Activated CD4-positive, alpha-beta T cell treated with anti-CD3 and anti-CD28 coated beads, Interleukin-2, amount 50 U/mL, for 24 hours (primary cell): ENCODE results near the gene YPEL3.
A peak's percentile ranks its signal among the peaks of the same experiment; 100 is the strongest.

Source experiments
- DNase-seq, 2 donors: peaks; one replicate each; pipeline ENCODE4 v3.0.0-alpha.2; 2020; ENCODE audit warnings: low read depth in 1 of 2, low spot score in 1 of 2

YPEL3 gene

DNA sequence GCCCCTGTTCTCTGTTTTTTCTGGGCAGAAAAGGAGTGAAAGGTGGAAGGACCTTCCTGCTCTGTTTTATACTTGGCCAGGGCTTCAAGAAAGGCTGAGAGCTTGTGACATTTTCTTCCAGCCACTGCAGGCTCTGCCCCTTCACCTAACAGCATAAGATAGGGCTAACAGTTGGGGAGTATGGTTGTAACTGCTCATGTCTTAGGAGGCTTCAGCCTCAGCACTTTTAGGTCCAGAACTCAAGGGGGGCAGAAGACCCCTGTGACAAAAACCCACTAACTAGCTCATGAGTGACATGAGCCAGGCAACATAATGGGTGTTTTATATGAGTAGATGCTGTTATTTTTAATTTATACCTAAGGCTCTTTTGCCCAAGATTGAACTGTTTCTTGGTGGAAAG is 25.5 kb downstream of the YPEL3 start:
- DNase-seq, result no peak

DNA sequence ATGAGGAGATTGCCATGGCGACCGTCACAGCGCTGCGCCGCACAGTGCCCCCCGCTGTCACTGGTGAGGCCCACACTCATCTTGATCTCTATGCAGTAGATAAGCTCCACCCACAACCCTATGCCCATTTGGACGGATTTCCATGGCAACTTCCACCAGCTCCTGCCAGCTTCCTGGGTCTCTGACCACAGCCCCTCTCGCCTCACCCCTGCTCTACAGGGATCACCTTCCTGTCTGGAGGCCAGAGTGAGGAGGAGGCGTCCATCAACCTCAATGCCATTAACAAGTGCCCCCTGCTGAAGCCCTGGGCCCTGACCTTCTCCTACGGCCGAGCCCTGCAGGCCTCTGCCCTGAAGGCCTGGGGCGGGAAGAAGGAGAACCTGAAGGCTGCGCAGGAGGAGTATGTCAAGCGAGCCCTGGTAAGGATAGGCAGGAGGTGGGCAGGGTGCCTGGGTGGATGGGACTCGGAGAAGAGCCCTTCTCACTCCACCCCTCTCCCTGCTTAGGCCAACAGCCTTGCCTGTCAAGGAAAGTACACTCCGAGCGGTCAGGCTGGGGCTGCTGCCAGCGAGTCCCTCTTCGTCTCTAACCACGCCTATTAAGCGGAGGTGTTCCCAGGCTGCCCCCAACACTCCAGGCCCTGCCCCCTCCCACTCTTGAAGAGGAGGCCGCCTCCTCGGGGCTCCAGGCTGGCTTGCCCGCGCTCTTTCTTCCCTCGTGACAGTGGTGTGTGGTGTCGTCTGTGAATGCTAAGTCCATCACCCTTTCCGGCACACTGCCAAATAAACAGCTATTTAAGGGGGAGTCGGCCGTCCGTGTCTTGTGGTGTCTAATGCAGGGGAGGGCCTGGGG is 26.2 kb downstream of the YPEL3 start:
- no peak for DNase-seq

DNA sequence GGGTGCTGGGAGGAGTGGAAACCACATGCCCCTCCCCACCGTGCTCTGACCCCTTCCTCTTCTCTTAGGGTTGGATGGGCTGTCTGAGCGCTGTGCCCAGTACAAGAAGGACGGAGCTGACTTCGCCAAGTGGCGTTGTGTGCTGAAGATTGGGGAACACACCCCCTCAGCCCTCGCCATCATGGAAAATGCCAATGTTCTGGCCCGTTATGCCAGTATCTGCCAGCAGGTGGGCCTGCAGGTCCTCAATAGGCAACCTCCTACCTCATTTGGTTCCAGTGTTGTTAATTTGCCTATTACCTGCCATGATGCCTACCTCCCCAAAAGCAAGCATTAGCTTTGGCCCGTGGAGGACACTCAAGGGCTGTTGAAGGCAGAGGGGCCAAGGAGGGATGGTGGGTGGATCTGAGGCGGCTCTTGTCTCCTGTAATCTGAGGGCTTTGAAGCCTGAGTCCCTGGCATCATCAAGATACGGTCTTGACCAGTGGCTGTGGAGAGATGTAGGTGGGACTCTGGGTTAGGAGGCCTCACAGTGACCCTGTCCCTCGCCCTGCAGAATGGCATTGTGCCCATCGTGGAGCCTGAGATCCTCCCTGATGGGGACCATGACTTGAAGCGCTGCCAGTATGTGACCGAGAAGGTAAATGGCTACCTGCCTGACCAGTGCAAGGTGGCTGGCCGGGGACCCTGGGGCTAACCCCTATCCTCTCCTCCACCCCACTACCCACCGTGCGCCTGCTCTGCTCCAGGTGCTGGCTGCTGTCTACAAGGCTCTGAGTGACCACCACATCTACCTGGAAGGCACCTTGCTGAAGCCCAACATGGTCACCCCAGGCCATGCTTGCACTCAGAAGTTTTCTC is 27.0 kb downstream of the YPEL3 start:
- DNase-seq, result peak in 1 of 2 donors; percentile 33

DNA sequence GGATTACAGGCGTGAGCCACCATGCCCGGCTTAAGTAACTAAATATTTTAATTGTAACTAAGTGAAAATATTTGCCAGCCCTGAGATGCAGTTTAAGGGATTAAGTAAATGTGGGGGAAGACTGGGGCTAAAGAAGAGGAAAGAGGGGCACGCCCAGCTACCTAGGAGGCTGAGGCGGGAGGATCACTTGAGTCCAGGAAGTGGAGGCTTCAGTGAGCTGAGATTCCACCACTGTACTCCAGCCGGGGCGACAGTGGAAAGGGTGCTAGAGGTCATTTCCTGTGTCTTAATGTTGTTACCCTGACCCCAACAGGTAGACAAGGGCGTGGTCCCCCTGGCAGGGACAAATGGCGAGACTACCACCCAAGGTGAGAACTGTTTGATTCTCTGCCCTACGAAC is 27.7 kb downstream of the YPEL3 start:
- DNase-seq, result no peak

DNA sequence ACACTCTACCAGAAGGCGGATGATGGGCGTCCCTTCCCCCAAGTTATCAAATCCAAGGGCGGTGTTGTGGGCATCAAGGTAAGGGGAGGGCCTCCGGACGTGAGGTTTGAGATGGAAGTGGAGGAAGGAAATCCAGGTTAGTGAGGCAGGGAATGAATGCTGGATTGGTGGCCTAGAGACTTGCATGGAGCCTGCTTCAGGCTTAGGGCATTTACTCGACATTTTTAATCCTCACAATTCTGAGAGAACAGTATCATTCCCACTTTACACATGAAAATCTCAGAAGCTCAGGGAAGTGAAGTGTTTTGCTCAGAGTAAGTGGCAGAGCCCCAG is 28.5 kb downstream of the YPEL3 start:
- no peak for DNase-seq

DNA sequence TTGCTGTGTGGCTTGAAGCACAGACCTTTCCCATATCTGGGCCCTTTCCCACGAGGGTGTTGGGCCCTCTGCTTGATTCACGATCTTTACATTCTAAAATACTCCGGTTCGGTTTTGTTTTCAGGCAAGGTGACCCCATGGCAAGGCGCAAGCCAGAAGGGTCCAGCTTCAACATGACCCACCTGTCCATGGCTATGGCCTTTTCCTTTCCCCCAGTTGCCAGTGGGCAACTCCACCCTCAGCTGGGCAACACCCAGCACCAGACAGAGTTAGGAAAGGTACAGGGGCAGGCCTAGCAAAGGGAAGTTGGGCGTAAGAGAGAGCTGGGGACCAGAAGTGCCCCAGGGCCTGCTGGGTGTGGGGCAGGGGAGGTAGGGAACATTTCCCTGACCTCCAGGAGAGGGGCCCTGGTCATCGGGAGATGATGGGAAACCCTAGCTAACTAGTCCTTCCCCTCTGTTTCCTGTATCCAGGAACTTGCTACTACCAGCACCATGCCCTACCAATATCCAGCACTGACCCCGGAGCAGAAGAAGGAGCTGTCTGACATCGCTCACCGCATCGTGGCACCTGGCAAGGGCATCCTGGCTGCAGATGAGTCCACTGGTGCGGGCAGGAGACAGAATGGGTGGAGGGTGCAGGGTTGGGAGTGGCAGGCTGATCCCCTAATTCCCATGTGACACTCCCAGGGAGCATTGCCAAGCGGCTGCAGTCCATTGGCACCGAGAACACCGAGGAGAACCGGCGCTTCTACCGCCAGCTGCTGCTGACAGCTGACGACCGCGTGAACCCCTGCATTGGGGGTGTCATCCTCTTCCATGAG is 29.0 kb downstream of the YPEL3 start:
- no peak for DNase-seq

DNA sequence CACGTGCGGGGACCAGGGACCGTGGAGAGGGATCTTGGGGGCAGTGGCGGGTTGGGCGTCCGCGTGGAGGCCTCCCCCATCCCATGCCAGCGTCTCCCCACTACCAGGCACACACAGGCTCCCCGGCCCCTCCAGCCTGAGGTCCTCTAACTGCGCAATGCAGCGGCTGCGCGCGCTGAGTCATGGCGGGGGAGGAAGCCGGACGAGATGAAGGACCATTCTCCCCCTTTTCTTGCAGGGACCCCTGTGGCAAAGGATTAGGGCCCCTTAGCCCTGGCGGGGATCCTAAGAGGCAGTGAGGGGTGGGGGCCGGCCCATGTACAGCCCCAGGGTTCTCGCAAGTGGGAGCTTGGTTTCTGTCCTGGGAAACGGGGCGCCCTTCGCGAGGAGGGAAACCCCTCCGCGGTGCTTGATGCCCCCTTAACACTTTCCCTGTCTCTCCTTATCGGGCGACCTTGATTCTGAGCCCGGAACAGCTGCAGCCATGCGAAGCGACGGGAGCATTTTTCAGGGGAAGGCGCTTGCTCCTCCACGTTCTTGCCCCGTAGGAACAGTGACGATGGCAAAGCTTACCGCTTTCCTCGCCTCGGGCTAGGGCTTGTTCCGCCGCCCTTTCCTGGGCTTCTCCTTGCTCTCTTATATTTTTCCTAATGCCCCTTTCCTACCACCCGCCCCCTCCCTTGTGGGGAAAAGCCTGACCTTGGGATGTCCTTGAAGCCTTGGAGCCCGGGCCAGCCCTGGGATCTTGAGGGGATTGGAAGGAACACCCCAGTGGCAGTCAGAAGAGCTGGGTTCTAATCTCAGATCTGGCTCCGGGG is 29.9 kb downstream of the YPEL3 start:
- DNase-seq, result peak in 1 of 2 donors; percentile 23

DNA sequence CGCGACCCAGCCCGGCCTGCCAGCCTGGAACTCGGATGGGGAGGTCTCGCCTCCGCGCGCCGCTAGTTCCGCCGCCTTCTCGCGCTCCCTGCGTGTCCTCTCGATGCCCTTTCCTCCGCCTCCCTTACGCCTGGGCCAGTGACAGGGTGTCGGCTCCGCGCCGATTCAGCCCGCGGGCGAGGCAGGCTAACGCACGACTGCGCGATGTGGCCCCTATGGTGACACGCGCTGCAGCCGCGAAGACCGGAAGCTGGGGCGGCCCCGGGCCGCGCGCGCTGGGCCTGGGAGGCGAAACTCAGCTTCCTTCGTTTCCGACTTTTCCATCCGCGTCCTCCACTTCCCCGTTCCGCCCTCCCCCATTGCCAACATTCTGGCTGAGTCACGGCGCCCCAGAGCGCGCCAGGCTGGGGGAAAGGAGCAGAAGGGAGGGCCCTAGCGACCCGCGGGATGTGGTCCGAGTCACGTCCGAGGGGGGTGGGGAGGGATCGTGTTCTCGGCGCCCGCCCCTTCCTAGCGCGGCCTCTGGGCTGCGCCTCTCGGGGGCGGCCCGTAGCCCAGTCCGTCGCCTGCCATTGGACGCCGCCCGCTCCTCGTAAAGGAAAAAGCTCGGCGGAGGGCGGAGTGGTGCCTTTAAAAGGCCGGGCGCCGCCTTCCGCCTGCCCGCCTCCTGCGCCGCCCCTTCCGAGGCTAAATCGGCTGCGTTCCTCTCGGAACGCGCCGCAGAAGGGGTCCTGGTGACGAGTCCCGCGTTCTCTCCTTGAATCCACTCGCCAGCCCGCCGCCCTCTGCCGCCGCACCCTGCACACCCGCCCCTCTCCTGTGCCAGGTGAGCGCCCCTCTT is 30.7 kb downstream of the YPEL3 start, which contains the start of gene ALDOA:
ALDOA (plus strand) TSS at position 659 of the 841 bp plus-strand sequence. CDS start 1,138 bp downstream, outside the sequence.
- DNase-seq, result peak; percentile 89 to 95

DNA sequence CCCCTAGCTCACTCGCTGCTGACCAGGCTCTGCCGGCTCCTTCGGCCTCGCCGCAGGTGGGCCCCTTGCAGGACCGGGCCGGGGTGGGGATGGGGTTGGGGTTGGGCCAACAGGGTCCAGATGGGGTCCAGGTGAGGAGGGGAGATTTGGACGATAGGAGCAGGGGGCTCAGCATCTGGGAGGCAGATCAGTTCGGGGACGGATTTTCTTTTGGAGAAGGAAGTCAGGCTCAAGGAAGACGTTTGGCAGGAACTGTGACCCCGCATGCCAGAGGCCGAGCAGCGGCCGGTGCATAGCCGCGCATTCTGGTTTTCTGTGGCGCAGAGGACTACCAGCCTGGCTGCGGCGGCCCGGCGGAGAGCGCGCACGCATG is 31.3 kb downstream of the YPEL3 start:
- no peak for DNase-seq

DNA sequence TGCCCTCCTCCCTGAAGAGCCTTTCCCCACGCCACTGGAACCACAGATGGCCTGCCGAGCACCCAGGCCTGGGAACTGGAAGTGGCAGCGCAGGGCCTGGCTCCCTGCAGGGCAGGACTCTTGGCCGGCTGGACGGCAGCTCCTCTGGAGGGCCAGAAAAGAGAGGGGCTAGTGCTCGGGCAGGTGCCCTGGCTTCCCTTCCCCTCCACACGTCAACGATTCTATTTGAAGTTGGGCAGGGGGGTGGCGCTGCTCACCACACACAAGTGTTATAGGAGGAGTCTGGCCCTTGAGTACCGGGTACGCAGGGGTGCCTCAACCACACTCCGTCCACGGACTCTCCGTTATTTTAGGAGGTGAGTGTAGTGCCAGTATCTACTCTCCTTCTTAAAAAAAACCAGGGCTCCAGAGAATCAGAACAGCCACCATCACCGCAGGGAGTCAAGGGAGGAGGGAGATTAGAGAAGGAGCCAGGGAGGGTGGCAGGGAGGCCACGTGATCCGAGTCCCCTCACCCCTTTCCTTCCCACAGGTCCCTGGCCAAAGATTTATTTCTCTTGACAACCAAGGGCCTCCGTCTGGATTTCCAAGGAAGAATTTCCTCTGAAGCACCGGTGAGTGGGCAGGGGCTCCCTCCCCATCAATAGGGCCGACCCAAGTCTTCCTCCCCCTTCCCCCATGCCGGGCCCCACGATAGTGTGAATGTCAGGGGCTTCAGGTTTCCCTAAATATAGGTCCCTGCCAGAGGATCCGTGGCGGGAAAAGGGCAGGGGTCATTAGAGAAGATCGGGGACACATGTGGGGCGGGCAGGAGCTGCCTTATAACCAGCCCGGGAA is 31.9 kb downstream of the YPEL3 start:
- peak; percentile 50 to 71 for DNase-seq

DNA sequence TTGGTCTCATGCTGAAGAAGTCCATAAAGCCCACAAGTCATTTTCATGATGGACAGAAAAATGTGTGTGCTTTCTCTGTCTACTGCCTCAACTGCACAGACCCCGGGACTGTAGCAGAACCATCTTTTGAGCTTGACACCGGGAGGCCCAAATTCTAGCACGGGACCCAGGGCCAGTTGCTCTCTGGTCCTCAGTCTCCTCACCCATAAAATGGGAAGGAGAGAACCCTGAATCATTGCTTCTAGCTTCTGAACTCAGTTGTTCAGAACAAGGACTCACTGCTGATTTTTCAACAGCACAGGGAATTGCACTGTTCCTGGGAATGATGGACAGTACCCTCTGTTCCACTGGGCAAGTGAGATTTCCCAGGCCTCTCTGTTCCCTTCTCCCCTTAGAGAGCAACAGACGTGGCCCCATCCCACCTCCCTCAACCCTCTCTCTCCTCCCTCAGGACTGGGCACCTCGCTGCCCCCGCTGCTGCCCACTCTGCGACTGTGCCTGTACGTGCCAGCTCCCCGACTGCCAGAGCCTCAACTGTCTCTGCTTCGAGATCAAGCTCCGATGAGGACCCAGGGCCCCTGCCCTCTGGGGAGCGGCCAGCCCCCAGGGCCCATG is 32.6 kb downstream of the YPEL3 start:
- no peak for DNase-seq

DNA sequence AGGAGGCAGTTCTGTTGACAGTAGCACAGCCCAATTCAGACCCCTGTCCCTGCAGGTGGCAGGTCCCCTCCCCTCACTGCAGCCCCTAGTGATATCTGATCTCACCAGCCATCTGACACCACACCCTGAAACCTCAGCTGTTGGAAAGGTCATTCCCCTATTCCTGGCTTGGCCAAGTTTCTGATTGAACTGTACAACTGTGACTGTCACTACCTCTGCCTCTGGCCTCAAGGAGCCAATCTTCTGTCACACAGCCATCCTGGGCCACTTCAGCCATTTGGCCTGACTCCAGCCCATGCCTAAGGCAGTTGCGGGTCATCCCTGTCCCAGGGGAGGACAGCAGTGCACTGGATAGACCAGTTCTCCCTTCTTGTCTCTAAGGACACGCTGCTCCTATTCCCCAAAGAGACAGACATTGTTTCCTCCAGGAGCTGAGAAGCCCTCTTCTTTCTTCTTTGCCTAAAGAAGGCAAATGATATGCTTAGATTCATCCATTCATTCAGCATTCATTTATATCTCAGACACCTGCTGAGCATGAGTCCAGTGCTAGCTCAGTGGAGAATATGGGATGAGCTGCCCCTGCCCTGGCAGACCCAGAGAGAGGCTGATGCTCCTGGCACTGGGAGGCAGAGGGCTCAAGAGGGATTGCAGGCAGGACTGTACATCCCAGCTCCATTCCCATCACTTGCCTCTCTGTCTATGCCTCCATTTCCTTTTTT is 35.0 kb downstream of the YPEL3 start:
- no peak for DNase-seq

DNA sequence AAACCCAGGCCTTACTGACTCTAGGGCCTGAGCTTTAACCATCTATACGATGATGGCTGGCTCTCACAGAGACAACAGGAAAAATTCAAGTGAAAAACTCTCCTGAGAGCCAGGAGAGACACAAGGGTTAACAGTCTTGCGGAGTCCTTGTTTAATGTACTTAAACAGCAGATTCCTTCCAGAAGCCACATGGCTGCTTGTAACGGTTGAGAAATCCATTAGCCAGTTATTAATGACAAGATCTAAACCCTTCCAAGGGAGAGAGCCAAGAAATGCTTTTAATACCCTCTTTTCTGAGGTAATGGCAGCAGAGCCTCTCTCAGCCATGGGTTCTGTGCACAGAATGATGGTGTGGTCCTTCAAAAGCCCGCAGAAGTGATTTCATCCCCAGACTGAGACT is 35.7 kb downstream of the YPEL3 start:
- no peak for DNase-seq

DNA sequence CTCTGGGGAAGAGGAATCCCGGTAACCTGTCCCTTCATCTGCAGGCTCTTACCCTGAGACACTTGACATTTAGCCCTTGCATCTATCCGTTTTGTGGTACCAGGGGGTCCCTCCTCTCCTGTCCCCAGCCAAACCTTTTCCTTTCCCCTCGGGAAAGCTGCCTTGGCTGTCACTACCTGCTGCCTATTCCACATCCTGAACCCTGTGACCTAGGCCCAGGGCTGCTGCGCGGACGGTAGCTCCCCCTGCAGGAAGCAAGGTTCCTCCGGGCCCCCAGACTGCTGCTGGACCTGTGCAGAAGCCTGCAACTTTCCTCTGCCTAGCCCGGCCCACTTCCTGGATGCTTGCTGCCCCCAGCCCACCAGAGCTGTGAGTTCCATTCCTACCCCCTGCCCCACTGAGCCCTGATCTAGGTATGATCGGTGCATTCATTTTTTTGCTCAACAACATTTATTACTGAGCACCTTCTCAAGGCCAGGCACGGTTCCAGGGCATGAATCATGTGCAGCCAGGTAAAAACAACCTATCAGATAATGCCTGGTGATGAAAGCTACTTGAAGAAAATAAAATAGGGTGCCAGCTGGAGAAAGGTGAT is 41.0 kb downstream of the YPEL3 start:
- DNase-seq, result no peak

DNA sequence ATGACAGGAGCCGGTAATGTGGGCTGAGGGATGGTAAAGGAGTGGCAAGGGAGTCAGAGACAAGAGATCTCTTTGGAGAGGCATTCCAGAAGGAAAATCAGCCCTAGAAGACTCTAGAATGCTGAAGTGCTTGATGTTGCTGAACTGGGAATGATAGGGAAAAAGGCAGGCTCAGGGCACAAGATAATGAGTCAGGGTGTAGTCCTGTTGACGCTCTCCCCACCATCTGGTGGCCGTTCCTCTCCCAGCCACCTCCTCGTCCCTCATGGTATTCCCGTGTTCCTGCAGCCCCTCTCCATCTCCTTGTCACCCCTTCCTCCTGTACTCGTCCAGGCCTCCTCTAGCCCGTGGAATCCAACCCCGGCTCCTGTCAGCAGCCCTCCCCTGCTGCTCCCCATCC is 41.6 kb downstream of the YPEL3 start:
- DNase-seq, result no peak

DNA sequence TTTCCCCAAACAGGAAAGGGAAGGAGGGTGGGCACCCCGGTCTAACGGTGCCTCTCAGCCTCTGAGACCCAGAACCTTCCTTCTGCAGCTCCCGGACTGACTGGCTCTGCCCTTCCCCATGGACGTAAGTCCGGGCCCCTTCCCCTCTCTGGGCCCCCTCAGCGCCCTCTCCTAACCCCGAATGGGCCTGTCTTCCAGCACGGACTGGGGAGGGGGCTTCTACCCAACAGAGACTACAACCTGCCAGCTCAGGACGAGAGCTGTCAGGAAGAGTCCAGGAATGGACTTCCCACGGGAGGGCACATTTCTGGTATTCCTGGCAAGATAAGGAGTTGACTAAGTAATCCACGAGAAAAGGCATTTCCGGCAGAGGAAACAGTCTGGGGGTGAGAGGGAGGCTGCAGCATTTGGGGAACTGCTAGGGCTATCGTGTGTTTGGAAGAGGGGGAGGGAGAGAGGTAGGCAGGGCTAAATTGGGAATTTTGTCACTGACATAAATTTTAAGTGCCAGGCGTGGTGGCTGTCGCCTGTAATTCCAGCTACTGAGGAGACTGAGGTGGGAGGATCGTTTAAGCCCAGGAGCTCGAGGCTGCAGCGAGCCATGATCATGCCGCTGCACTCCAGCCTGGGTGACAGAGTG is 42.5 kb downstream of the YPEL3 start:
- DNase-seq, result no peak
